Stimulated activated CD4-positive, alpha-beta T cell treated with anti-CD3 and anti-CD28 coated beads, Interleukin-1b, Interleukin-23, amount 100 ng/mL, for 24 hours (primary cell): Measurements from ENCODE around the gene KLRF2.

Experiments used
- DNase-seq, 4 experiments: peaks; one replicate each; pipeline ENCODE4 v3.0.0-alpha.2; 2020; ENCODE audit warnings: low read depth in 4 of 4, low spot score in 1 of 4

The KLRF2 gene

GRCh38 chr12:9935026-9935425 is 53.7 kb downstream of the KLRF2 start:
- DNase-seq: no peak

- no peak for DNase-seq
These were observed 55.3 kb downstream of the KLRF2 start for GRCh38 chr12:9936591-9936990.

- DNase-seq: no peak
These were observed 59.1 kb downstream of the KLRF2 start for GRCh38 chr12:9940375-9940774.

GRCh38 chr12:9941838-9942237 is 60.5 kb downstream of the KLRF2 start:
- no peak for DNase-seq

GRCh38 chr12:9943240-9943639 is 62.0 kb downstream of the KLRF2 start:
- DNase-seq: no peak

GRCh38 chr12:9944391-9944790 is 63.1 kb downstream of the KLRF2 start:
- DNase-seq: no peak
